Suppressor macrophage treated with lipopolysaccharide for 4 hours (primary cell): ENCODE results near the gene SPTLC3.

Experiments used
- DNase-seq: peaks from one replicate; pipeline ENCODE4 v3.0.0-alpha.2; 2020

SPTLC3 gene

DNA sequence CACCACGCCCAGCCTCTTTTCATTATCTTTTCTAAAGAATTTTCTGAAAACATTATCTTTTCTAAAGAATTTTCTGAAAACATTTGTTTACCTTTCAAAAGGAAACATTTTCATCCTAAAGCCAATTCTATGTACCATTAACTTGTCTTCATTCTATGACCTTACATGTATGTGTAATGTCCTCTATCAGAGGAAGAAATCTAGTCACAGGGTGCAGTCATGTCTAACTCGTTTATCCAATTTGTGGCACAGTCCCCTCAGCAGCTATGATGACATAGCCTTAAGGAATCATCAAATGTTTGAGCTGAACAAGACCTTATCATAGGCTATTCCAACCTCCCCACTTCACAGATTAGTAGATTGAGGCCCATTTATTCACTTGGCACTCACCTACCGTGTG is 21.5 kb upstream of the SPTLC3 start:
- DNase-seq = no peak

DNA sequence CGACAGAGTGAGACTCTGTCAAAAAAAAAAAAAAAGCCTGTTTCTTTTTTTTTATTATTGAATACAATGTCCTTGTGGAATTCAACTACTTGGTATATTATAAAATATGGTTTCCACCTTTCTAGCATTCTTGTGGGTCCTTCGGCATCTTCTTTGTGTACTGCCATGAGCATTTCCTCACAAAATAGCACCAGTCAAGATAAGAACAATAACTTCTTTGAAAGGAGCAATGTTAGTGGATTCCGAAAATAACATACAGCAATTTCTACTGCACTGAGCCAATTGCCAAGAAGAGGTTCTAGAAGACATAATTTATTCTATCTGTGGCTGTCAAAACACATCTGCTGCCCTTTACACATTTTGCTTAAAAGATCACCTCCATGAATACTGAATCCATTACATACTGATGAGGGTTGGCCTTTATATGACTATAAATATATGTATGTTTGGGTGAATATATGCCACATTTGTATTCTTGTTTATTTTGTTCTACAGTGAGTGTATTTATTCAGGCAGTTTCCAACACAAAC is 19.1 kb upstream of the SPTLC3 start:
- no peak for DNase-seq

DNA sequence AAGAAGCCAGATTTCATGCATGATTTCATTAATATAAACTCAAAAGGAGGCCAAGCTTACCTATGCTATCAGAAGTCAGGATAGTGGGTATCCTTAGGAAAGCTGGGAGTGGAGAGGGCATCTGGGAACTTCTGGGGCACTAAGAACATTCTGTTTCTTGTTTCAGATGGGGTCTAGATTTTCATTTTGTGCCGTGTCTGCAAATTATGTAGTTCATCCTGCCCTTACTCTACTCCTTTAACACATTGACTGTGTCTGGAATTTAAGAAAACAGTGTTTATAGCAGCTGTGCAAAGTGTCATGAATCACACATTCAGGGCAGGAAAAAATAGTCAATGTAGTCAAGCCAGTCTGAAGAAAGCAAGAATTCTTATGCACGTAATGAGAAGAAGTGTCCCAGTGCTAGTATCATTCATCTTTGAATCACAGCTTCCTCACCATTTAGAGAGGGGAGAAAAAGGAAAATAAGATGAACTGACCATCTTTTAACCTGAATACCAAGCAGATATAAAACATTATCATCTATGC is 11.6 kb upstream of the SPTLC3 start:
- DNase-seq = no peak

DNA sequence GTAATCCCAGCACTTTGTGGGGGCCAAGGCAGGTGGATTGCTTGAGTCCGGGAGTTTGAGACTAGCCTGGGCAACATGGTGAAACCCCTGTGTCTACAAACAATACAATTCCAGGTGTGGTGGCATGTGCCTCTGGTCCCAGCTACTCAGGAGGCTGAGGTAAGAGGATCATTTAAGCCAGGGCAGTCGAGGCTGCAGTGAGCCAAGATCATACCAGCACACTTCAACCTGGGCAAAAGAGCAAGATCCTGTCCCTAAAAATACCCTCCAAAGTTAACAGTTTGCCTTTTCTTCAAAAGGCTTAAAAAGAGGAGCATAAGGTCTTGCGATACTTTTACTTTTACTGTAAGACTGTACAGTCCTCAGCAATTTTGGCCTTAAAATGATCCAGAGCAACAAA is 10.7 kb upstream of the SPTLC3 start:
- no peak for DNase-seq

DNA sequence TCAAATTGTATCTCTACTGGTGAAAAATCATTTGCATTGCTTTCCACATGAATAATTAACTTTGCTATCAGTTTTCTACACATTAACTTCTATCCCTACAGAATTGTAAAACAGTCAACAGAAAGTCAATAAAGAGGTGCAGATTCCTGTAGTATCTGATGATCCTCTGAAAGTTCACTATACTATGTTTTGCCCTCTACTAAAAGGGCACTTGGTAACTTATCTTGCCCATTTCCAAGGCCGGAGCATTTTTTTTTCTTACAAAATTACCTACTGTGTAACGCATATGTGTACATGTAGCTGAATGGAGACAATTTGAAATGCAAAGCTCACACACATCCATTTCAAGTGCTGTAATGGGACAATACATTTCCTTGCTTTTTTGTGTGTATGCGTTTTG is 9.6 kb upstream of the SPTLC3 start:
- DNase-seq = no peak

DNA sequence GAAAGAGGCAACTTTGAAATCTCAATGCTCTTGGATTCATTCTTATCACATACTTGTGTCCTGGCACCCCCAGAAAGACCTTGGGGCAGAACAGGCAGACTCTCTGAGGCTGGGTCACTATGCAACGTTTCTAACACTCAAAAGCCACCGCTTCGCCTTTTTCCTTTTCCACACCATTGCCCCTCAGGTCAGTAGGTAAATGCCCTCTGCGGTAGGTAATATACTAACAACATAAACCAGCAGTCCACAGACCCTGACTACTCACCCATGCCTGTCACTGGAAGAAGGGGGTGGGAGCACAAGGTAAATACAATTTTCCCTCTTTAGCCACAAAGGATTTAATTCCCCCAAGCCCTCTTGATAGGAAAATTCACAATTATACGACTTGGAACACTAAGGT is 6.5 kb upstream of the SPTLC3 start:
- no peak for DNase-seq

DNA sequence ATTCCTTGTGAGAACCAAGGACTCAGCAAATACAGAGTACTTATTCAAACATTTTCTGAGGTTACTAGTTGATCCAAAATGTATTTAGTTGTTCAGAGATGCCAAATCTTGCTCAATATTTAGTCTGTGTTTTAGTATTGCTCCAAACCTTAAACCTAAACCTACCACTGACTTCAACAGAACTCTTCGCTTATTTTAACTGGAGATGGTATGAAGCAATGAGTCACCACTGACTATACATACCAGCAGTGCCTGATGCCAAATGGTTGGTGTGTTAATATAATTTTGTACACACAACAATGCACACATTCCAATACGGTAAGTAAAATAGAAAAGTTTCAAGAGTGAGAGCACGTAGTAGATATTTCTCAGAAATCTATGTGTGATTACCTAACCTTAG is 1.9 kb upstream of the SPTLC3 start:
- no peak for DNase-seq

DNA sequence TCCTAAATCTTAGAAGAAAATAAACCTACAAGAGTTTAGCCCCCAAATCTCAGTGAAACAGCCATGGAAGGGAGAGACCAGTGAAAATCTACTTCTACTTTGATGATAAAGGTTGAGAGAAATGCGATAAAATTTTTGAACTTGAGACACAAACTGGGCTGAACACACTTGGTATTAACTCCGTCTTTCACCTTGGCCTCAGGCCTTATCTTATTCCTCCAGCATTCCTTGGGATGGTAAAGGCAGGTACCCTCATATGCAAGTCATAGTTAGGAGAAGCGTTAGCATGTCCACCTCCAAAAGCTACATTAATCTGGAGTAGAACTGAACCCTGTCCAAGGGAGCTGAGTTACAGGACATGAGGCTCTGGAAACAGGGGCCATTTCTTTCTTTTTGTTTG is 1.2 kb upstream of the SPTLC3 start:
- no peak for DNase-seq

DNA sequence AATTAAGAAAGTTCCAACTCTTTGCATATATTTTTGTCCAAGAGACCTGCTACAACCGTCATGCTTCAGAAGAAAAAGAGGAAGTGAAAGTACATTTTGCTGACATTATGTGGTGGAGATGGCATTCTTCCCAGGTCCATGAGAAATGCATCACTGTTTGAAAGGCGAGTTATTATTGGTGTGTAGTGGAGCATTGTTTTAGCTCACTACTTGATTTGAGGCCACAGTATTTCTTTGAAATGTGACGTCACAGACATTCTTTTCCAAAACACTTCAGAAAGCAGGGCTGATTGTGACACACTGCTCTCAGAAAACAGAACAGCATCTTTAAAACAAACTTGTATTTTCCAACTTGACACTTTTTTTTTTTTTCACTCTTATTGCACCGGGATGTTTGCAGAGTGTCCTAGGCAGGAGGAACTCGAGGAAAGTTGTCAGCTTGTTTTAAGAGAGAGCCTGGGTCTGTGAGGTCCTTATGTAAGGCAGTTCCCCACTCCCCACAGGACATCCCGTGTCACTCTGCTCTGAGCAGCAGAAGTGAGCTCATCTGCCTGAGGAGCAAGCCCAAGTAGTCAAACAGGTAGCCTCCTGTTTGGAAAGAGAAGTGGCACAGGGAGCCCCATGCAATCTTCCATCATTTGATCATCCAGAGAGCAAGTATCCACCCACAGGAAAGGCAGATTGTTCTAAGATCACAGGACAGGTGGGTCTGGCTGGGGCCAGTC is 1.1 kb downstream of the SPTLC3 start:
- DNase-seq = peak; percentile 88

DNA sequence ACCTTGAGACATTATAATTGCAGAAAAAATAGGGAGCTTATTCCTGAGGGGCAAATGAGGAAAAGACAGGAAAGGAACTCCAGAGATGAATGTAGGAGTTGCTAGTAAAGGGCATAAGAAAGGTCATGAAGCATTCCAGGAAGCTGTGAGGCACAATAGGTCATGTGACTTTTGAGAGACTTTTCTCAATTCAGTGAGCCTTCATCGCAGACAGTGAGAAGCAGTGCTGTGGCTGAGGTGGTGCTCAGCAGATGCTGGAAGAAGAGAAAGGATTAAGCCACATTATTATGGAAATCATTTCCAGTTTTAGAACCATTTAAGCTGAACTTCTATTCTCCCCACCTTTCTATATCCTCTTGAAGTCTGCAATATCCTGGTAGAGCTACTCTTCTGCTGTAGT is 4.1 kb downstream of the SPTLC3 start:
- peak; percentile 19 for DNase-seq

DNA sequence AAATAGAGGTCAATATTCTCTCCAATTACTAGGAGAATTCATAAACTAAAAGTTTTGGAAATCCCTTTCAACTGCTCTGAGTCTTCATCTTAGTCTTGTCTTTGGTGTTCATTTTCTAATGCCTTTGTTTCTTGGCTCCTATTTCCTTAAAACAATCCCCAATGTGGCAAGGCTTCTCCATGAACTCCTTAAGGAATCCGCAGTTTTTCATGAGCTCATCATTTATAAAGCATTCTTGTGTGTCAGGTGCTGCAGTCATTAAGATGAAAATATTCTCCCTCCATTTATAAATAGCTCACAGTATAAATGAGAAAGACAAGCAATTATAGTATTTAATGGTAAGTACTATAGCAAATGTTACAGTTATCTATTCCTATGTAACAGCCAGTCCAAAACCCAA is 4.6 kb downstream of the SPTLC3 start:
- DNase-seq = no peak

DNA sequence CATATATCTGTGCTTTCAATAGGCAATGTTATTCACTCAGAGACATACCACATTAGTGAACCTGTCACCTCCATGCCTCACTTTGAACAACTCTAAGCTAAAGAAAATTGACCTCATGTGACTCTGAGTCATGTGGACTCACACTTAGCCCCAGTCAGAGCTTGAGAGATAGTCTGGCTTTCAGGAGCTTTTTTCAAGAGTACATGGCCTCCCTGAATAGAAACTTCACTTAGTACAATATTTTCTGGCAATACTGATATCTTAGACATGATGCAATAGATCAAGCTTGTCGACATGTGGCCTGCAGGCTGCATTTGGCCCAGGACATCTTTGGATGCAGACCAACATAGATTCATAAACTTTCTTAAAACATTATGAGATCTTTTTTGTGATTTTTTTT is 8.5 kb downstream of the SPTLC3 start:
- DNase-seq = no peak

DNA sequence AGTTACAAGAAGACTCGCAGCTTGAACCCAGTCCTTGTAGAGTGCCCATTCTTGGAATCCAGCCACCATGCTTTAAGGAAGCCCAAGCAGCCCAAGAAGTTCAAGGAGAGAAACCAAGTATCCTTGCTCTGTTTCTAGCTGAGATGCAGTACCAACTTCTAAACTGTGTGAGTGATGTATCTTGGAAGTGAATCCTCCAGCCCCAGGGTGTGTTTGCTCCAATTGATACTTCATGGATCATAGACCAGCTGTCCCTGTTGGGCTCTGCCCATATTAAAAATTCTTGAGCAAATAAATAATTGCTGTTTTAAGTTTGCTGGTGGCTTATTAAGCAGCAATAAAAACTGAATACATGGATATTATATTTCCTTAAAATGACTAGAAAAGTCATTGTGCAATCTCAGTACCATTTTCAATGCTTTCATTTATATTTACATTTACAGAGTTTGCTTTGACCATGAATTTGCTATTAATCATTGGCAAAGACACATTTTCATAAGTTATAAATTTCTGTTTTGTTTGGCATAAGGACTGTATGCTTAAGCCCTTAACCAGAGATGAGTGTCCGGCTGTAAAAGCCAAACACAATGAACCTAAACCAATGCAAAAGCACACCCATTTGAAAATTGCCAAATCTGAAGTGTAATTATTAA is 9.2 kb downstream of the SPTLC3 start:
- no peak for DNase-seq

DNA sequence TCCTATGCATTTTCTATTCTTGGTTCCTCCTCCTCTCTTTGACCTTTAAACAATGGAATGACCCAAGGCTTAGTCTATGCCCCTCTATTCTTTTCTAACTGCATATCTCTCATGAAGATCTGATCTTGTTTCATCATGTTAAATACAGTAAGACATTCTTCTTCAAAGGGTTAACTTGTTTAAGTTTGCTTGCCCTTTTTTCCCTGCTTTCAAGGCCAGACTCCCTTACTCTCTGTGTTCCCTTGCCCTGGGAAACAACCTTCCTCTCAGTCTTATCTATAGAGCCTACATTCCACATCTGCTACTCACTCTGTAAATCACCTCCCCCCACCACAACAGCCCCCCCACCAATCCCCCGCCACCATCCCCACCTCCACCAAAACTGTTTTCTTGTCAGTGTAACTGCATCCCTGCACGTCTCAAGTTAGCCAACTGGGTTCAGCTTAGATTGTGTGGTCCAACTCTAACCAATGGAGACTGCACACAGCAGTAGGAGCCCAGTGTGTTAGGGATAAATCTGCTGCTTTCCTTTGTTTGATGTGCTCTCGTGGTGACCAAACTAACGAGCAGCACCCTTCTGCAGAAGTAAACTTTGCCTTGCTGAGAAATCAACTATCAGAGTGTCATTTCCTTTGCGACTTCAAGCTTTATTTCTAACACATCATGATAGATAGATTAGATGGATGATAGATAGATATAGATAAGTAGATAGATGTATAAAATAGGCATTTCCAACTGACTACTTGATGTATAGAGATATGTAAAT is 12.6 kb downstream of the SPTLC3 start:
- DNase-seq = no peak

DNA sequence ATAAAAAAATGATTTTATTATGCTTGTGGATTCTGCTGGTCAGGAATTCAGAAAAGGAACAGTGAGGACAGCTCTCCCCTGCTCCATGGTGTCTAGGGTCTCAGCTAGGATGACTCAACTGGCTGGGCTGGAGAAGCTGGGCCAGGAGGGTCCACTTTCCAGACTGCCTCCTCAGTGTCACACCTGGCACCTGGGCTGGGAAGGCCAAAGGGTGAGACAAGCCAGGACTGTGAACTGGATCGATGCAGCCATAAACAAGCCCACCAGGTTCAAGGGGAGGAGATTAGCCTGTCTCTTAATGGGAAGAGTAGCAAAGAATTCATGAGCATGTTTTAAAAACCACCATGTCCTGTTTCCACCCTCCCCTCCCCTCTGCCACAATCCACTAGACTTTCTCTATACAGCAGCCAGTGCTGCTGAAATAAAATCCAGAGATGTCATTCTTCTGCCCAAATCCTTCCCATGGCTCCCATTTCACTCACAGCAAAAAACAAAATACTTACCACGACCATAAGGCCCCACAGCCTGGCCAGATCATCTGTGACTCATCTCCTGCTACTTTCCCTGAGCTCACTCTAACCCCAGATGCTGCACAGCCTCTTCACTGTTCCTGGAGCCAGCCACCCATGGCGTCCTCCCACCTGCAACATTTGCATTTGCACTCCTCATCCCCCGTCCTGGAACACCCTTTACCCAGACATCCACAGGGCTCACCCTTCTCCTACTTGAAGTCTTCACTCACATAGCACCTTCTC is 13.8 kb downstream of the SPTLC3 start:
- DNase-seq = no peak

DNA sequence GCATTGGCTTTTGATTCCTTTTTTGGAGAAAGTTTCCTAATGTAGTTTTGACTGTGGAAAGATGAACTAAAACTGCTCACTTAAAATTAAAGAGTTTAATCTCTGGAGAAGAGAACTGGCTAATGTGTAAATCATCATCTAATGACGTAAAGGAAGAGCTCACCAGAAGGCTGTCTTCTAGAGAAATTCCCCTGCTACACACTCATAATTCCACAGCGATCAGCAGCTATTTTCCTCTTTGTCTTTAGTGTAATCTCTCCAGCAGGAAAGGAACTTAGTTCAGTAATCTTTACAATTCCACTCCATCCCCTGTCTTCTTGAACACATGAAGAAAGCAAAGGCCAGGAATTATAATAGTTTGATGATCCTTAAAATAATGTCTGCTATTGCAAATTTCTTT is 15.8 kb downstream of the SPTLC3 start:
- no peak for DNase-seq

DNA sequence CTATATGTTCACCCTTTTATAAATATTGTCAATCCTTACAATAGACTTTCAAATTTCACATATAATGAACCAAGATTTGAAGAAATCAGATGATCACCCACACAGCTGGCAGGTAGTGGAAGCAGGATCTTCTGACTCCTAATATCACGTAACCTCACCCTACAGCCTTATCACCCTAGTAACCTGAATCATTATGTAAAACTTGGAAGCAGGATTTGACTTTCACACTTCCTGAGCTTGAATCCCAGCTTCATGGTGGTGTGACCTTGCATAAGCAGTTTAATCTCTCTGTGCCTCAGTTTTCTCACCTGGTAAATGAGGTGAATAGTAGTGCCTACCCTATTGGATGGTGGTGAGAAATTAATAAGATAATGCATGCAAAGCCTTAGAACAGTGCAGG is 16.4 kb downstream of the SPTLC3 start:
- no peak for DNase-seq

DNA sequence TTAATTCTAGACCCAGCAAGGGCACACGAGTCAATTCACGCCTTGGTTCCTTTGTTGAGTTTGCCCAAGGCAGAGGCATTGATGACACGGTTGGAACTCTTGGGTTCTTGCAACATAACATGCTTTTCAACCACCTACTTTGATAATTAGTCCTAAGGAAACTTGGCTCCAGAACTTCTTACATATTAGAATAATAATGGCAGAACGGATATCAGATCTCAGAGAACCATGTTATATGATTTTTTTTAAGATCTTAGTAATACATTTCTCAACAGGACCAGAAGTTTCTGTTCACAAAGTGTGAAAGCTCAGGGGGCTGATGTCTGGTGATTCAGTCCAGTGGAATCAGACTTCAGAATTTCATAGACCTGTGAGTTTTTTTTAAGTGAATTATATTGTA is 19.2 kb downstream of the SPTLC3 start:
- DNase-seq = no peak

DNA sequence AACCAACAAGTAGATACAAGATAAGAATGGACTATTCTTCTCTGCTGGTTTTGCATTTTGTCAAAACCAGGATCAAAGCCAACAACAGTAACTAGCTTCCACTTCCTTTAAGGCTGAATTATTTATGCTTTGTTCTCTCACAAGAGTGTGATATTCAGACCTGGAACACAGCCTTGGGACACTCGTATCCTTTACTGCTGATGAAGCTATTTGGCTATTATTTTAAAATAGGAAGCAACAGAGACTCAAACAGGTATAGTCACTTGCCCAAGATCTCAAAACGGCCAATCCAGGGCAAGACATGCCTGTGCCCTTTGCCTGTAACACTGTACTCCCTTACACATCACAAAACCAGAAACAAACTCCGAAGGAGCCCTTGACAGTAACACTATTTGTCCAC is 19.9 kb downstream of the SPTLC3 start:
- no peak for DNase-seq

DNA sequence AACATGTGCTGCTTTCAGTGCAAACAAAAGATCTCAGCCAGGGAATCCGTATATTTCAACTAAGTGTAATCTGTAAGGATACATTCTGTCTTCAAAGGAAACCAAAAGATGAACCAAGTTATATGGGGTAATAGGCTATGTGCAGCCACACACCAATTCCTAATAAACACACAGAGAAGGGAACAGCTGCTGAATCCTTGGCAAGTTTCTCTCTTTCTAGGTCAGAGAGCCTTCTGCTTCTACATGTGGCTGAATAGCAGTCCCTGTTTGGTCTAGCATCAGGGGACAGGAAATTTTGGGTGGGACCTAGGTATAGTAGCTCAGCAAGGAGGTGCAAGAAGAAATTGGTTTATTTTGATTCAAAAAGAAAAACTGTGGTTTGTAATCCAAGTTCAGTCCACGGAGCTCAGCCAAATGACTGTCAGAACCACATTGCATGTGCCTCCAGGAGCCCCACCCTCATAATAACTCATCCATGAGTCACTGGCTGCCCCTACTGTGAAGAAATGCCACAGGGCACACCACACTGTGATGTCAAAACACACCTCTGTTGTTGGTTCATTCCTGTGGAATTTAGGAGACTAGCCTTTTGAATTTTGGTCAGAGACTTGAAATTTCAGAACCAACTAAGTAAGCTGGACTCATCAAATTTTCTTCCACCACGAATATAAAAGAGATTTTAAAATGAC is 21.1 kb downstream of the SPTLC3 start:
- DNase-seq = peak; percentile 13

DNA sequence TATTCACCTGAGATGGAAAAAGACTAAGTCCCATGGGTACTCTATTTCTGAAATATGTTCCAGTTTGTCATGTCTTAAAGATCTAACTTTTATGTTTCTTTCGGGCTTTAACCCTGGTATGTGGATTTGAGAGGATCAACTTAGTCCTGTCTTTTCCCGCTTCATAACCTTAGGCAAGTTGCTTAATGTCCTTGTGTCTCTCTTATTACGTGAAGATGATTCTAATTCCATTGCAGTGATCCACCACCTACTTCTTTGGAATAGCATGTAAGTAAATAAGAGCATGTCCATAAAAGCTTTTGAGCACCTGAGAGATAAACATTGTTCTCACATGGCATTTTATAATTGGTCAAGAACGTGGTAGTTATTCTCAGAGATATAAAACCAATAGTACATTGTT is 23.0 kb downstream of the SPTLC3 start:
- no peak for DNase-seq

DNA sequence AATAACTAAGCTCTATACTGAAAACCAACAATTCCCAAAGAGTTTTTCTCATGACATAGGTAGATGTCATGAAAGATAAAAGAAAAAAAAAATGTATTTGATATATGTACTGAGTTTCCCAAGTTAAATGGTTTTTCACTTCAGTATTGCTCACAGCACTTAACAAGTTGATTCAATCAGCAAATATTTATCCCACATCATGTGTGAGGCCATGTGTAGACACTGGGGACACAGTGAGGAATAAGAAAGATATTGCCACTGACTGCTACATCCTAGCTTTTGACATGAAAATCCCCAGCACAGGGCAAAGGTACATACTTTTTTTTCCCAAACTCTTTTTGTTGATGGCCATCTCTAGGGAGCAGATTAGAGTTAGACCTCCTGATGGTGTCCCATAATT is 25.3 kb downstream of the SPTLC3 start:
- DNase-seq = no peak
